Measurements from ENCODE around the gene SPI1. TPM values are rescaled to one million over a fixed set of nuclear protein-coding genes. Genes with fewer than 3 reads are reported as not detected.
"Not testable (repeated sequence)": the region's sequence is repeated elsewhere in the genome, so short reads cannot be mapped to it uniquely, and the experiment has no call there.

The SPI1 gene
- total RNA-seq, 4 donors from 2014 or later = 4.7 to 13.4 (median 9.8) TPM

DNA sequence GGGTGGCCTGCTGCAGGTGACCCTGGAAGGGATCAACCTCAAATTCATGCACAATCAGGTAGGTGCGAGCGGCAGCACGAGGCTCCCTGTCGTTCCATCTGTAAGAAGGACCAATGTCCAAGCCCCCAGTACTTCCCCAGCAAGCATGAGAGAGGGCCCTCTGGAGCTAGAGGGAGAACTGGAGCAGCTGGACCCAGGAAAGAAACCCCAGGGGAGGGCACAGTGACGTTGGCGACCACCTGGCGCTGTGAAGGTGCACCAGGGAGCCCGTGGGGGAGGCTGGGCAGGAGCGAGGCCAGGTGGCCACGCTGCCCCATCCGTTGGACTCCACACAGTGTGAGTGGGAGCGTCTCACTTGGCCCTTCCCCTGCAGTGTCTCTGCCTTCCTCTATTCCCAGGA lies 53.8 kb downstream of the SPI1 start:
- Histone ChIP-seq H3K27me3 (no peaks in the 10 kb centered on the region), H3K4me3 (no peak overlapping the region), H3K27ac (no peak overlapping the region), H3K9me3 (no peaks in the 10 kb centered on the region), H3K36me3 (peaks cover 14% of the 10 kb centered on the region), H3K4me1 (peaks cover 2% of the 10 kb centered on the region)
- 79% methylated on average over 10 of the region's 12 CpGs for WGBS
- no peak for DNase-seq (ENCODE audit: low spot score in 2 of 2)
- TF ChIP-seq, protein P1, sequence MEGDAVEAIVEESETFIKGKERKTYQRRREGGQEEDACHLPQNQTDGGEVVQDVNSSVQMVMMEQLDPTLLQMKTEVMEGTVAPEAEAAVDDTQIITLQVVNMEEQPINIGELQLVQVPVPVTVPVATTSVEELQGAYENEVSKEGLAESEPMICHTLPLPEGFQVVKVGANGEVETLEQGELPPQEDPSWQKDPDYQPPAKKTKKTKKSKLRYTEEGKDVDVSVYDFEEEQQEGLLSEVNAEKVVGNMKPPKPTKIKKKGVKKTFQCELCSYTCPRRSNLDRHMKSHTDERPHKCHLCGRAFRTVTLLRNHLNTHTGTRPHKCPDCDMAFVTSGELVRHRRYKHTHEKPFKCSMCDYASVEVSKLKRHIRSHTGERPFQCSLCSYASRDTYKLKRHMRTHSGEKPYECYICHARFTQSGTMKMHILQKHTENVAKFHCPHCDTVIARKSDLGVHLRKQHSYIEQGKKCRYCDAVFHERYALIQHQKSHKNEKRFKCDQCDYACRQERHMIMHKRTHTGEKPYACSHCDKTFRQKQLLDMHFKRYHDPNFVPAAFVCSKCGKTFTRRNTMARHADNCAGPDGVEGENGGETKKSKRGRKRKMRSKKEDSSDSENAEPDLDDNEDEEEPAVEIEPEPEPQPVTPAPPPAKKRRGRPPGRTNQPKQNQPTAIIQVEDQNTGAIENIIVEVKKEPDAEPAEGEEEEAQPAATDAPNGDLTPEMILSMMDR (IDR thresholded peaks at IDR 0.05) = no peak
- TF ChIP-seq POLR2A (IDR thresholded peaks at IDR 0.05) = no peak

GRCh38 chr11:47318166-47318565 lies 60.2 kb downstream of the SPI1 start:
- no peak for DNase-seq (ENCODE audit: low spot score in 2 of 2)
- no peaks in the 10 kb centered on the region for H3K9me3 ChIP-seq
- no peak overlapping the region for H3K4me3 ChIP-seq
- H3K27me3 ChIP-seq = no peaks in the 10 kb centered on the region
- no peaks in the 10 kb centered on the region for H3K4me1 ChIP-seq
- TF ChIP-seq EP300 (IDR thresholded peaks at IDR 0.05) = no peak
- TF ChIP-seq POLR2AphosphoS5 (IDR thresholded peaks at IDR 0.05) = no peak
- TF ChIP-seq, protein P1 (IDR thresholded peaks at IDR 0.05) = no peak
- no peak for TF ChIP-seq POLR2A (IDR thresholded peaks at IDR 0.05)
- H3K36me3 ChIP-seq = peaks cover 73% of the 10 kb centered on the region
- H3K27ac ChIP-seq = no peak overlapping the region
- WGBS = 91% methylated on average over 2 of the region's 2 CpGs

DNA sequence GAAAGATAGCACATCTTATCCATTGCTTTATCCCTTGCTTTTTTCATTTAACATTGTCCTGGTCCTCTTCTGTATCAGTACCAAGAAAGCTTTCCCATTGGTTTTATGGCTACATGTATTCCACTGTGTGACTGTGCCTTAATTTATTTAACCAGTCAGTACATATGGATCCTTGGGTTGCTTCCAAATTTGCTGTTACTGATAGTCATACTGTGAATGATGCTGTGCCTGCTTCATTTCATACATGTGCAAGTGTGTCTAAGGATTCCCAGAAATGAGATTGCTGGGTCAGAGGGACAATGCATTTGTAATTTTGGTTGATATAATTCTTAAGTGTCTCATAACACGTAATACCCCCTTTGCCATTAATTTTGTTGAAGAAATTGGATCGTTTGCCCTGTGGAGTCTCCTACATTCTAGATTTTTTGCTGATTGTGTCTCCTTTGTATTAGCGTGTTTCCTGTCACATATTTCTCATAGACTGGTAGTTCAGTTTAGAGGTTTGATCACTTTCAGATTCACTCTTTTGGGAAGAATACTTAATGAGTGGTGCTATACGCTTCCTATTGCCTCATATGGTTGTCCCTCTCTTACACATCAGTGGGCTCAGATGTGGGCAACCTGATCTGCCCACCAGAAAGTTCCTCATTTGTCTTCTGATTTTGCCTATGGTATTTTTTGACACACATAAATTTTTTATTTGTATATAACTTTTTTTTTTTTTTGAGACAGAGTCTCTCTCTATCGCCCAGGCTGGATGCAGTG lies 61.1 kb downstream of the SPI1 start:
- TF ChIP-seq POLR2A (IDR thresholded peaks at IDR 0.05) (no peak), EP300 (IDR thresholded peaks at IDR 0.05) (no peak), POLR2AphosphoS5 (IDR thresholded peaks at IDR 0.05) (no peak)
- TF ChIP-seq, protein P1 (IDR thresholded peaks at IDR 0.05) = no peak
- Histone ChIP-seq H3K4me3 (no peak overlapping the region), H3K27me3 (no peaks in the 10 kb centered on the region), H3K9me3 (no peaks in the 10 kb centered on the region), H3K36me3 (peaks cover 80% of the 10 kb centered on the region), H3K4me1 (no peaks in the 10 kb centered on the region), H3K27ac (no peak overlapping the region)
- WGBS = 83% methylated on average over 5 of the region's 5 CpGs
- DNase-seq (ENCODE audit: low spot score in 2 of 2) = no peak

DNA sequence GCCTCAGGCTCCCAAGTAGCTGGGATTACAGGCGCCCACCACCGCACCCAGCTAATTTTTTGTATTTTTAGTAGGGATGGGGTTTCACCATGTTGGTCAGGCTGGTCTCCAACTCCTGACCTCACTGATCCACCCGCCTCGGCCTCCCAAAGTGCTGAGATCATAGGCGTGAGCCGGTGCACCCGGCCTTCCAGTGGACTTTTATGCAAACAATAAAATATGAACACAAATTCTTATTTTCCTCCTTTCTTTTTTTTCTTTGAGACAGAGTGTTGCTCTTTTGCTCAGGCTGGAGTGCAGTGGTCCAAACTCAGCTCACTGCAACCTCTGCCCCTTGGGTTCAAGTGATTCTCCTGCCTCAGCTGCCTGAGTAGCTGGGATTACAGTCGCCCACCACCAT lies 61.8 kb downstream of the SPI1 start:
- peaks cover 83% of the 10 kb centered on the region for H3K36me3 ChIP-seq

GRCh38 chr11:47314992-47315391 lies 63.4 kb downstream of the SPI1 start:
- H3K9me3 ChIP-seq = no peaks in the 10 kb centered on the region
- peaks cover 91% of the 10 kb centered on the region for H3K36me3 ChIP-seq
- no peak overlapping the region for H3K4me3 ChIP-seq
- H3K27me3 ChIP-seq = no peaks in the 10 kb centered on the region
- H3K4me1 ChIP-seq = no peaks in the 10 kb centered on the region
- H3K27ac ChIP-seq = no peak overlapping the region
- TF ChIP-seq POLR2AphosphoS5 (IDR thresholded peaks at IDR 0.05) = no peak
- TF ChIP-seq POLR2A (IDR thresholded peaks at IDR 0.05) = no peak
- WGBS = 75% methylated on average over 5 of the region's 5 CpGs
- no peak for DNase-seq (ENCODE audit: low spot score in 2 of 2)

More for the DNA sequence above, 61.8 kb downstream of the SPI1 start:
- not testable (repeated sequence) for H3K27ac ChIP-seq; DNase-seq (ENCODE audit: low spot score in 2 of 2); H3K4me1 ChIP-seq; H3K9me3 ChIP-seq; H3K27me3 ChIP-seq; H3K4me3 ChIP-seq
- WGBS = 93% methylated on average over 8 of the region's 8 CpGs

GRCh38 chr11:47308050-47308823 lies 70.1 kb downstream of the SPI1 start:
- 89% methylated on average over 6 of the region's 6 CpGs for WGBS
- Histone ChIP-seq H3K27ac (no peak overlapping the region), H3K27me3 (no peaks in the 10 kb centered on the region), H3K4me3 (no peak overlapping the region), H3K9me3 (no peaks in the 10 kb centered on the region), H3K4me1 (peaks cover 7% of the 10 kb centered on the region), H3K36me3 (peaks cover 100% of the 10 kb centered on the region)
- TF ChIP-seq POLR2A (IDR thresholded peaks at IDR 0.05) (no peak), POLR2AphosphoS5 (IDR thresholded peaks at IDR 0.05) (no peak), EP300 (IDR thresholded peaks at IDR 0.05) (no peak)
- TF ChIP-seq, protein P1 (IDR thresholded peaks at IDR 0.05) = no peak
- no peak for DNase-seq (ENCODE audit: low spot score in 2 of 2)
